HCT116 (cell line): ENCODE measurements around the gene TNRC6A. TPM values are rescaled to one million over a fixed set of nuclear protein-coding genes. Genes with fewer than 3 reads are reported as not detected.

Source experiments
- ATAC-seq: fragments of 200-7000 bp; cut with Tn5 transposase; 2 replicates; pipeline ENCODE4 v1.9.1; 2020; ENCODE audit warnings: mild to moderate bottlenecking, moderate library complexity
- BruUV-seq: library from RNA; stranded (reverse); fragments of 400-500 nt; replicated peaks from 2 replicates; lab custom pipeline; 2021; lab: Mats Ljungman, UMichigan
- CTCF ChIA-PET: fragments of 300-600 bp; sonication (Branson Sonifier 250); formaldehyde crosslinking; loops from one replicate; lab custom pipeline; 2021; ENCODE audit warnings: antibody characterized with exemption; lab: Charles Lee
- POLR2A ChIA-PET: fragments of 300-600, 350-600 bp; sonication (Branson Sonifier 250); formaldehyde crosslinking; loops from one replicate; lab custom pipeline; 2021; ENCODE audit warnings: antibody characterized with exemption; lab: Charles Lee
- RAD21 ChIA-PET, 2 experiments: fragments of 300-600 bp; sonication (Branson Sonifier 250); formaldehyde crosslinking; loops; one replicate each; lab custom pipeline; 2023; ENCODE audit warnings: low total read pairs in 2 of 2; ENCODE audit not compliant: uncharacterized antibody in 2 of 2, unreplicated experiment in 2 of 2, low non-redundant PET in 1 of 2; lab: Charles Lee
- DNase-seq: peaks from one replicate; pipeline ENCODE4 v3.0.0-alpha.2; 2010; ENCODE audit warnings: low read depth, low spot score
- H2AFZ ChIP-seq: fragments of 200-600 bp; shearing (Covaris generic), sonication (generic); 2 replicates; pipeline ENCODE4 v1.6.1; 2017; ENCODE audit warnings: low read depth, mixed run types, mixed read lengths, antibody characterized with exemption, low read length; ENCODE audit not compliant: poor library complexity, severe bottlenecking
- H3K27ac ChIP-seq: 2 replicates; pipeline ENCODE4 v1.5.1; 2012; ENCODE audit warnings: low read depth, low read length
- H3K27me3 ChIP-seq: fragments of 200-600 bp; sonication (generic); 2 replicates; pipeline ENCODE4 v1.6.1; 2016; ENCODE audit warnings: mixed run types, low read length, mixed read lengths; ENCODE audit not compliant: insufficient read depth
- H3K36me3 ChIP-seq, 2 experiments: fragments of 200-500 bp in 1 of 2; fragments of 200-600 bp in 1 of 2; sonication (Bioruptor generic) in 1 of 2; sonication (generic) in 1 of 2; 2 replicates each; pipeline versions ENCODE4 v1.5.1 to v1.6.1; 2014 to 2016; ENCODE audit warnings: low read length in 2 of 2, inconsistent platforms in 1 of 2, mixed read lengths in 1 of 2, mixed run types in 1 of 2; ENCODE audit not compliant: insufficient read depth in 2 of 2, control insufficient read depth in 1 of 2
- H3K4me1 ChIP-seq, 2 experiments: fragments of 200-600 bp in 1 of 2; sonication (generic) in 1 of 2; 2 replicates each; pipeline versions ENCODE4 v1.5.1 to v1.6.1; 2012 to 2017; ENCODE audit warnings: low read length in 2 of 2, inconsistent platforms in 1 of 2, mild to moderate bottlenecking in 1 of 2, mixed read lengths in 1 of 2, mixed run types in 1 of 2, moderate library complexity in 1 of 2; ENCODE audit not compliant: insufficient read depth in 2 of 2, control insufficient read depth in 1 of 2
- H3K4me2 ChIP-seq: fragments of 200-600 bp; sonication (generic); 2 replicates; pipeline ENCODE4 v1.6.1; 2017; ENCODE audit warnings: mixed run types, low read length, mixed read lengths
- H3K4me3 ChIP-seq, 2 experiments: fragments of 200-600 bp in 1 of 2; sonication (generic) in 1 of 2; replicated peaks in 1 of 2; 2 replicates each; pipeline ENCODE4 v1.5.1; 2011 to 2016; ENCODE audit warnings: low read length in 2 of 2, control low read depth in 1 of 2, low read depth in 1 of 2, mild to moderate bottlenecking in 1 of 2, mixed read lengths in 1 of 2, mixed run types in 1 of 2
- H3K79me2 ChIP-seq: fragments of 200-600 bp; sonication (generic); 2 replicates; pipeline ENCODE4 v1.6.1; 2017; ENCODE audit warnings: mild to moderate bottlenecking, mixed run types, low read length, moderate library complexity, mixed read lengths; ENCODE audit not compliant: insufficient read depth
- H3K9ac ChIP-seq: fragments of 200-600 bp; sonication (generic); 2 replicates; pipeline ENCODE4 v1.6.1; 2016; ENCODE audit warnings: low read length, mixed read lengths
- H3K9me2 ChIP-seq: fragments of 200-600 bp; sonication (generic), shearing (Covaris generic); 2 replicates; pipeline ENCODE4 v1.6.1; 2017; ENCODE audit warnings: mixed run types, mild to moderate bottlenecking, moderate library complexity; ENCODE audit not compliant: insufficient read depth
- H3K9me3 ChIP-seq, 2 experiments: fragments of 200-500 bp in 1 of 2; fragments of 200-600 bp in 1 of 2; sonication (Bioruptor generic) in 1 of 2; sonication (generic) in 1 of 2; 2 replicates each; pipeline ENCODE4 v1.6.1; 2014 to 2017; ENCODE audit warnings: low read length in 2 of 2, mixed read lengths in 2 of 2, inconsistent platforms in 1 of 2, low read depth in 1 of 2, mild to moderate bottlenecking in 1 of 2, mixed run types in 1 of 2, moderate library complexity in 1 of 2; ENCODE audit not compliant: control insufficient read depth in 1 of 2, insufficient read depth in 1 of 2
- H4K20me1 ChIP-seq: fragments of 200-600 bp; sonication (generic), shearing (Covaris generic); 2 replicates; pipeline ENCODE4 v1.6.1; 2017; ENCODE audit warnings: mixed run types, mild to moderate bottlenecking, moderate library complexity; ENCODE audit not compliant: insufficient read depth
- CBX3 ChIP-seq: IDR thresholded peaks from 2 replicates; pipeline ENCODE4 v1.6.1; 2012; ENCODE audit warnings: low read depth
- CTCF ChIP-seq, 3 experiments: fragments of 200-600 bp in 1 of 3; sonication (generic) in 1 of 3; IDR thresholded peaks in 2 of 3; conservative IDR thresholded peaks in 1 of 3; 2 replicates each; pipeline ENCODE4 v1.5.1; 2012 to 2017; ENCODE audit warnings: low read depth in 2 of 3, low read length in 2 of 3, antibody characterized with exemption in 1 of 3, borderline replicate concordance in 1 of 3, control low read depth in 1 of 3, mild to moderate bottlenecking in 1 of 3, mixed read lengths in 1 of 3, mixed run types in 1 of 3, moderate library complexity in 1 of 3; ENCODE audit not compliant: insufficient read depth in 1 of 3
- EGR1 ChIP-seq: IDR thresholded peaks from 2 replicates; pipeline ENCODE4 v1.6.1; 2012; ENCODE audit warnings: low read depth
- EZH2phosphoT487 ChIP-seq: fragments of 200-600 bp; IDR thresholded peaks from 2 replicates; pipeline ENCODE4 v1.6.1; 2018; ENCODE audit warnings: antibody characterized with exemption, borderline replicate concordance
- FOSL1 ChIP-seq: IDR thresholded peaks from 2 replicates; pipeline ENCODE4 v1.6.1; 2012; ENCODE audit warnings: low read depth
- JUND ChIP-seq: IDR thresholded peaks from 2 replicates; pipeline ENCODE4 v1.6.1; 2012
- POLR2A ChIP-seq: IDR thresholded peaks from 2 replicates; pipeline ENCODE4 v1.7.0; 2011; ENCODE audit warnings: borderline replicate concordance; ENCODE audit not compliant: insufficient read depth, insufficient read length; ENCODE audit errors: extremely low read depth
- POLR2AphosphoS5 ChIP-seq: IDR thresholded peaks from 2 replicates; pipeline ENCODE4 v1.6.1; 2011; ENCODE audit warnings: mild to moderate bottlenecking, low read depth, low read length, moderate library complexity
- RAD21 ChIP-seq: IDR thresholded peaks from 2 replicates; pipeline ENCODE4 v1.6.1; 2012; ENCODE audit warnings: low read depth, mild to moderate bottlenecking
- SIN3A ChIP-seq: IDR thresholded peaks from 2 replicates; pipeline ENCODE4 v1.6.1; 2012; ENCODE audit warnings: low read depth
- SP1 ChIP-seq: IDR thresholded peaks from 2 replicates; pipeline ENCODE4 v1.6.1; 2012; ENCODE audit warnings: low read depth
- SRF ChIP-seq: IDR thresholded peaks from 2 replicates; pipeline ENCODE4 v1.6.1; 2012; ENCODE audit warnings: low read depth
- TCF7L2 ChIP-seq: IDR thresholded peaks from 2 replicates; pipeline ENCODE4 v1.7.0; 2011; ENCODE audit warnings: borderline replicate concordance, inconsistent platforms; ENCODE audit not compliant: insufficient read depth, insufficient read length; ENCODE audit errors: extremely low read depth
- YY1 ChIP-seq: IDR thresholded peaks from 2 replicates; pipeline ENCODE4 v1.6.1; 2011; ENCODE audit warnings: low read length, low read depth, moderate library complexity, mild to moderate bottlenecking; ENCODE audit not compliant: insufficient replicate concordance; ENCODE audit errors: extremely low read depth
- ZFX ChIP-seq: fragments of 450-650 bp; IDR thresholded peaks from 2 replicates; pipeline ENCODE4 v1.6.1; 2017
- ZNF274 ChIP-seq: fragments of 200-500 bp; sonication (Bioruptor generic); IDR thresholded peaks from 2 replicates; pipeline ENCODE4 v1.6.1; 2014; ENCODE audit warnings: mild to moderate bottlenecking, low read depth, low read length, inconsistent platforms
- intact Hi-C: fragments of 100-400 bp; cut with micrococcal nuclease; formaldehyde crosslinking; loops from 2 replicates; pipeline ENCODE4 v1.10.0; 2022
- total RNA-seq: library from RNA; stranded (reverse); gene quantifications from one replicate; pipeline ENCODE4 v1.2.1, GENCODE V29; 2021; ENCODE audit not compliant: unreplicated experiment
- TF ChIP-seq, protein P1 (sequence below): IDR thresholded peaks from 2 replicates; pipeline ENCODE4 v1.6.1; 2012; ENCODE audit warnings: low read depth
- TF ChIP-seq, protein P2 (sequence below): IDR thresholded peaks from 2 replicates; pipeline ENCODE4 v1.6.1; 2011; ENCODE audit warnings: mild to moderate bottlenecking, low read length, moderate library complexity; ENCODE audit not compliant: insufficient replicate concordance; ENCODE audit errors: extremely low read depth

The TNRC6A gene
- total RNA-seq, 1 experiment from 2014 or later, result 37.0 TPM

- no peaks in the 10 kb centered on the region for H3K9me2 ChIP-seq
- intact Hi-C loops, result no loop called here
- no peak overlapping the region for H3K27ac ChIP-seq
- ATAC-seq, result no peak
- H3K36me3 ChIP-seq, result peaks cover 17 to 25% of the 10 kb centered on the region in 2 experiments; a peak in 3 of 4 replicates
- TF ChIP-seq TCF7L2 (no peak), POLR2A (no peak), ZNF274 (no peak), CBX3 (no peak), SIN3A (no peak), YY1 (no peak), SP1 (no peak), FOSL1 (no peak), POLR2AphosphoS5 (no peak), CTCF (IDR thresholded peaks at IDR 0.05 in 2 of 3, conservative IDR thresholded peaks at IDR 0.05 in 1 of 3; ENCODE audit: borderline replicate concordance in 1 of 3, insufficient read depth in 1 of 3, low read depth in 2 of 3, low read length in 2 of 3) (no peak), EGR1 (no peak), JUND (no peak), EZH2phosphoT487 (no peak), SRF (no peak), ZFX (no peak), RAD21 (no peak)
- TF ChIP-seq, protein P1, sequence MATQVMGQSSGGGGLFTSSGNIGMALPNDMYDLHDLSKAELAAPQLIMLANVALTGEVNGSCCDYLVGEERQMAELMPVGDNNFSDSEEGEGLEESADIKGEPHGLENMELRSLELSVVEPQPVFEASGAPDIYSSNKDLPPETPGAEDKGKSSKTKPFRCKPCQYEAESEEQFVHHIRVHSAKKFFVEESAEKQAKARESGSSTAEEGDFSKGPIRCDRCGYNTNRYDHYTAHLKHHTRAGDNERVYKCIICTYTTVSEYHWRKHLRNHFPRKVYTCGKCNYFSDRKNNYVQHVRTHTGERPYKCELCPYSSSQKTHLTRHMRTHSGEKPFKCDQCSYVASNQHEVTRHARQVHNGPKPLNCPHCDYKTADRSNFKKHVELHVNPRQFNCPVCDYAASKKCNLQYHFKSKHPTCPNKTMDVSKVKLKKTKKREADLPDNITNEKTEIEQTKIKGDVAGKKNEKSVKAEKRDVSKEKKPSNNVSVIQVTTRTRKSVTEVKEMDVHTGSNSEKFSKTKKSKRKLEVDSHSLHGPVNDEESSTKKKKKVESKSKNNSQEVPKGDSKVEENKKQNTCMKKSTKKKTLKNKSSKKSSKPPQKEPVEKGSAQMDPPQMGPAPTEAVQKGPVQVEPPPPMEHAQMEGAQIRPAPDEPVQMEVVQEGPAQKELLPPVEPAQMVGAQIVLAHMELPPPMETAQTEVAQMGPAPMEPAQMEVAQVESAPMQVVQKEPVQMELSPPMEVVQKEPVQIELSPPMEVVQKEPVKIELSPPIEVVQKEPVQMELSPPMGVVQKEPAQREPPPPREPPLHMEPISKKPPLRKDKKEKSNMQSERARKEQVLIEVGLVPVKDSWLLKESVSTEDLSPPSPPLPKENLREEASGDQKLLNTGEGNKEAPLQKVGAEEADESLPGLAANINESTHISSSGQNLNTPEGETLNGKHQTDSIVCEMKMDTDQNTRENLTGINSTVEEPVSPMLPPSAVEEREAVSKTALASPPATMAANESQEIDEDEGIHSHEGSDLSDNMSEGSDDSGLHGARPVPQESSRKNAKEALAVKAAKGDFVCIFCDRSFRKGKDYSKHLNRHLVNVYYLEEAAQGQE, result no peak
- TF ChIP-seq, protein P2, sequence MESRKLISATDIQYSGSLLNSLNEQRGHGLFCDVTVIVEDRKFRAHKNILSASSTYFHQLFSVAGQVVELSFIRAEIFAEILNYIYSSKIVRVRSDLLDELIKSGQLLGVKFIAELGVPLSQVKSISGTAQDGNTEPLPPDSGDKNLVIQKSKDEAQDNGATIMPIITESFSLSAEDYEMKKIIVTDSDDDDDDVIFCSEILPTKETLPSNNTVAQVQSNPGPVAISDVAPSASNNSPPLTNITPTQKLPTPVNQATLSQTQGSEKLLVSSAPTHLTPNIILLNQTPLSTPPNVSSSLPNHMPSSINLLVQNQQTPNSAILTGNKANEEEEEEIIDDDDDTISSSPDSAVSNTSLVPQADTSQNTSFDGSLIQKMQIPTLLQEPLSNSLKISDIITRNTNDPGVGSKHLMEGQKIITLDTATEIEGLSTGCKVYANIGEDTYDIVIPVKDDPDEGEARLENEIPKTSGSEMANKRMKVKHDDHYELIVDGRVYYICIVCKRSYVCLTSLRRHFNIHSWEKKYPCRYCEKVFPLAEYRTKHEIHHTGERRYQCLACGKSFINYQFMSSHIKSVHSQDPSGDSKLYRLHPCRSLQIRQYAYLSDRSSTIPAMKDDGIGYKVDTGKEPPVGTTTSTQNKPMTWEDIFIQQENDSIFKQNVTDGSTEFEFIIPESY, result no peak
- no peak for DNase-seq
- no peaks in the 10 kb centered on the region for H3K4me1 ChIP-seq
- H3K4me3 ChIP-seq, result no peak overlapping the region
- RAD21 ChIA-PET, result no interaction called here
- CTCF ChIA-PET, result no interaction called here
- no peak overlapping the region for H3K4me2 ChIP-seq
- no peak overlapping the region for H2AFZ ChIP-seq
- no TSS peak for BruUV-seq
- POLR2A ChIA-PET, result no interaction called here
- H4K20me1 ChIP-seq, result peaks cover 6% of the 10 kb centered on the region; the same call in 1 of the 2 replicates
- no peaks in the 10 kb centered on the region for H3K9me3 ChIP-seq
- H3K79me2 ChIP-seq, result no peaks in the 10 kb centered on the region
- H3K9ac ChIP-seq, result no peak overlapping the region
- no peaks in the 10 kb centered on the region for H3K27me3 ChIP-seq
These were observed 96.7 kb downstream of the TNRC6A start for GRCh38 chr16:24826096-24826690.
